Measurements from ENCODE around the gene MAD1L1. TPM values are rescaled to one million over a fixed set of nuclear protein-coding genes. Genes with fewer than 3 reads are reported as not detected.

The MAD1L1 gene
- total RNA-seq, 4 donors from 2014 or later = 60.3 to 149 (median 73.7) TPM

DNA sequence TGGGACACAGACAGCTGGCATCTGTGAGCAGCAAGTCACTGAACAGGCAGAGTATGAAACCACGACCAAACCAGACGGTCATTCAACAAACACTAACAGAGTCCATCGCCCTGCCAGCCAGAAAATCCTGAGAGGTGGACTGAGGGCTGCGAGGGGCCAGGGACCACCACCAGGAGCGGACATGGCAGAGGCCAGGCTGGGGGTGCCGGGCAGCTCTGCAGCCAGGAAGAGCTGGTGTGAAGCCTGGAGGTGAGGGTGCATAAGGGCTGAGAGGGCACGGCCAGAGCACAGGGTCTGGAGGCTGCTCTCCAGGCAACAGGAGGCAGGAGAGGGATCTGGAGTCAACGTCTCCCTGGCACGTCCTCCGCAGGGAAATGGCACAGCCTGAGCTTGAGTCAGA is 15.5 kb downstream of the MAD1L1 start:
- no peaks in the 10 kb centered on the region for H3K9me3 ChIP-seq
- H3K36me3 ChIP-seq = peaks cover 2 to 100% (median 7%) of the 10 kb centered on the region in 3 donors
- DNase-seq (ENCODE audit: low spot score in 2 of 2) = no peak
- TF ChIP-seq EP300 (IDR thresholded peaks at IDR 0.05) (no peak), POLR2A (IDR thresholded peaks at IDR 0.05) (no peak), CTCF (IDR thresholded peaks at IDR 0.05) (no peak)
- no peak overlapping the region for H3K4me3 ChIP-seq
- H3K27me3 ChIP-seq = no peaks in the 10 kb centered on the region
- 85% methylated on average over 10 of the region's 10 CpGs for WGBS, 2 donors
- no peak overlapping the region for H3K27ac ChIP-seq
- H3K4me1 ChIP-seq = no peaks in the 10 kb centered on the region

DNA sequence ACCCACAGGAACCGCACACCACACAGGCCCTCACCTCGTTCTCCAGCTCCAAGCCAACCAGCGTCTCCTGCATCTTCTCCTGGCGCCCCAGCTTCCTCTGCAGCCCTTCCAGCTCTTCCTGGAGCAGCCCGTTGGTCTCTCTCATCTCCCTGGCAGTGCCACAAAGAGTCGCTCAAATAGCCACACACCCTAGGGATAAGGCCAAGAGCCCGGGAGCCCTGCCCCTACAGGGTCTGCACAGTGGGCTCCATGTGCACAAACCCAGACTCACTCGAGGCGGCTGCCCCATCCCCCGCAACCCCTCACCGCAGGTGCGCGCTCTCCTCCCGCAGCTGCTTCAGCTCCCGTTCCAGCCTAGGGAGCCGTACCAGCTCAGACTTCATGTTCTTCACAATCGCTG is 16.9 kb downstream of the MAD1L1 start:
- Histone ChIP-seq H3K36me3 (peaks cover 2 to 100% (median 7%) of the 10 kb centered on the region in 3 donors), H3K9me3 (no peaks in the 10 kb centered on the region), H3K4me1 (no peaks in the 10 kb centered on the region), H3K4me3 (no peak overlapping the region), H3K27me3 (no peaks in the 10 kb centered on the region), H3K27ac (no peak overlapping the region)
- WGBS, 2 donors = 96 to 97% methylated on average over 17 of the region's 17 CpGs
- TF ChIP-seq CTCF (IDR thresholded peaks at IDR 0.05) (no peak), EP300 (IDR thresholded peaks at IDR 0.05) (no peak), POLR2A (IDR thresholded peaks at IDR 0.05) (no peak)
- DNase-seq (ENCODE audit: low spot score in 2 of 2) = no peak

- Histone ChIP-seq H3K36me3 (peaks cover 2 to 97% (median 7%) of the 10 kb centered on the region in 3 donors), H3K27ac (no peak overlapping the region), H3K4me1 (peaks cover 0 to 4% (median 0%) of the 10 kb centered on the region in 4 donors), H3K9me3 (no peaks in the 10 kb centered on the region), H3K27me3 (no peaks in the 10 kb centered on the region), H3K4me3 (no peak overlapping the region)
- DNase-seq (ENCODE audit: low spot score in 2 of 2) = no peak
- TF ChIP-seq EP300 (IDR thresholded peaks at IDR 0.05) (no peak), POLR2A (IDR thresholded peaks at IDR 0.05) (no peak), CTCF (IDR thresholded peaks at IDR 0.05) (no peak)
- 89 to 91% methylated on average over 8 to 9 of the region's 9 CpGs for WGBS, 2 donors
Measured at GRCh38 chr7:2214636-2215035, 18.1 kb downstream of the MAD1L1 start.

- H3K36me3 ChIP-seq = peaks cover 2 to 91% (median 7%) of the 10 kb centered on the region in 3 donors
Measured at GRCh38 chr7:2213551-2214215, 19.1 kb downstream of the MAD1L1 start.

More at GRCh38 chr7:2213551-2214215, 19.1 kb downstream of the MAD1L1 start:
- WGBS, 2 donors = 89 to 92% methylated on average over 15 of the region's 15 CpGs
- TF ChIP-seq POLR2A (IDR thresholded peaks at IDR 0.05) (no peak), EP300 (IDR thresholded peaks at IDR 0.05) (no peak), CTCF (IDR thresholded peaks at IDR 0.05) (no peak)
- Histone ChIP-seq H3K9me3 (no peaks in the 10 kb centered on the region), H3K4me3 (no peak overlapping the region), H3K27ac (no peak overlapping the region), H3K27me3 (no peaks in the 10 kb centered on the region), H3K4me1 (peaks cover 0 to 9% (median 0%) of the 10 kb centered on the region in 4 donors)
- DNase-seq (ENCODE audit: low spot score in 2 of 2) = no peak
